Non-pigmented ciliary epithelial cell (primary cell): ENCODE data around the gene MGAT1.
"Not testable (repeated sequence)": the region's sequence is repeated elsewhere in the genome, so short reads cannot be mapped to it uniquely, and the experiment has no call there.

Experiments
- DNase-seq: peaks from one replicate; pipeline ENCODE4 v3.0.0-alpha.2; 2010; ENCODE audit warnings: low read depth

MGAT1 gene

GRCh38 chr5:180785121-180785781 is 17.4 kb downstream of the MGAT1 start:
- no peak for DNase-seq

GRCh38 chr5:180784497-180785097 is 18.0 kb downstream of the MGAT1 start:
- no peak for DNase-seq

GRCh38 chr5:180783340-180784052 is 19.1 kb downstream of the MGAT1 start:
- DNase-seq, result no peak

- no peak for DNase-seq
Observed at GRCh38 chr5:180782748-180783147, 19.9 kb downstream of the MGAT1 start.

- not testable (repeated sequence) for DNase-seq
Observed at GRCh38 chr5:180781900-180782326, 20.7 kb downstream of the MGAT1 start.

- DNase-seq, result no peak
Observed at GRCh38 chr5:180779985-180780610, 22.5 kb downstream of the MGAT1 start.

GRCh38 chr5:180777475-180777874 is 25.1 kb downstream of the MGAT1 start:
- no peak for DNase-seq

- DNase-seq, result no peak
Observed at GRCh38 chr5:180776376-180776775, 26.2 kb downstream of the MGAT1 start.

GRCh38 chr5:180775624-180776023 is 27.0 kb downstream of the MGAT1 start:
- DNase-seq, result no peak

- no peak for DNase-seq
Observed at GRCh38 chr5:180771839-180772238, 30.8 kb downstream of the MGAT1 start.

- DNase-seq, result no peak
Observed at GRCh38 chr5:180769821-180770220, 32.8 kb downstream of the MGAT1 start.

- no peak for DNase-seq
Observed at GRCh38 chr5:180755601-180756000, 47.0 kb downstream of the MGAT1 start.

- DNase-seq, result no peak
Observed at GRCh38 chr5:180744253-180744652, 58.4 kb downstream of the MGAT1 start.

GRCh38 chr5:180742727-180743126 is 59.9 kb downstream of the MGAT1 start:
- no peak for DNase-seq

- not testable (repeated sequence) for DNase-seq
Observed at GRCh38 chr5:180740953-180741352, 61.7 kb downstream of the MGAT1 start.

- no peak for DNase-seq
Observed at GRCh38 chr5:180739958-180740357, 62.6 kb downstream of the MGAT1 start, which contains the start of gene OR2Y1. Gene OR2Y1, minus strand, starts transcription at chr5:180740058. Its CDS starts 0 bp downstream, at chr5:180740058.

GRCh38 chr5:180739271-180739670 is 63.3 kb downstream of the MGAT1 start:
- DNase-seq, result no peak

GRCh38 chr5:180736536-180736935 is 66.1 kb downstream of the MGAT1 start:
- DNase-seq, result no peak
